Measurements from ENCODE around the gene NHLRC2. TPM values are rescaled to one million over a fixed set of nuclear protein-coding genes. Genes with fewer than 3 reads are reported as not detected.

The NHLRC2 gene
- polyA plus RNA-seq, 1 donor from 2014 or later: 13.0 TPM

GRCh38 chr10:113867904-113868303, 13.4 kb downstream of the NHLRC2 start:
- Histone ChIP-seq H3K27ac (ENCODE audit: low read length) (no peak overlapping the region), H2AFZ (ENCODE audit: low read depth, low read length) (no peak overlapping the region), H3K36me3 (ENCODE audit: insufficient read depth, low read length) (peaks cover 13% of the 10 kb centered on the region), H4K20me1 (ENCODE audit: insufficient read depth) (no peaks in the 10 kb centered on the region), H3K4me3 (ENCODE audit: low read length) (no peak overlapping the region), H3K9ac (ENCODE audit: low read length) (no peak overlapping the region), H3K27me3 (ENCODE audit: insufficient read depth, low read depth, low read length) (no peaks in the 10 kb centered on the region), H3K79me2 (replicated peaks; ENCODE audit: insufficient read depth, low read length) (peaks cover 12% of the 10 kb centered on the region), H3K9me3 (ENCODE audit: low read length) (no peaks in the 10 kb centered on the region), H3K9me2 (ENCODE audit: insufficient read depth, low read length) (no peaks in the 10 kb centered on the region), H3F3A (ENCODE audit: insufficient read depth, low read length, poor library complexity, severe bottlenecking) (no peaks in the 10 kb centered on the region), H3K4me2 (ENCODE audit: low read length) (no peak overlapping the region)
- TF ChIP-seq SMC3 (conservative IDR thresholded peaks at IDR 0.05; ENCODE audit: poor library complexity) (no peak), EZH2 (IDR thresholded peaks at IDR 0.05; ENCODE audit: borderline replicate concordance, insufficient read depth, low read length, poor library complexity, severe bottlenecking) (no peak), TAF1 (IDR thresholded peaks at IDR 0.05; ENCODE audit: low read depth) (no peak), RAD21 (conservative IDR thresholded peaks at IDR 0.05) (no peak), CTCF (IDR thresholded peaks at IDR 0.05; ENCODE audit: poor library complexity, severe bottlenecking) (no peak), POLR2AphosphoS5 (IDR thresholded peaks at IDR 0.05) (no peak), MXI1 (conservative IDR thresholded peaks at IDR 0.05; ENCODE audit: poor library complexity, severe bottlenecking) (no peak), EP300 (conservative IDR thresholded peaks at IDR 0.05; ENCODE audit: poor library complexity, severe bottlenecking) (no peak)
- TF ChIP-seq, protein P1, sequence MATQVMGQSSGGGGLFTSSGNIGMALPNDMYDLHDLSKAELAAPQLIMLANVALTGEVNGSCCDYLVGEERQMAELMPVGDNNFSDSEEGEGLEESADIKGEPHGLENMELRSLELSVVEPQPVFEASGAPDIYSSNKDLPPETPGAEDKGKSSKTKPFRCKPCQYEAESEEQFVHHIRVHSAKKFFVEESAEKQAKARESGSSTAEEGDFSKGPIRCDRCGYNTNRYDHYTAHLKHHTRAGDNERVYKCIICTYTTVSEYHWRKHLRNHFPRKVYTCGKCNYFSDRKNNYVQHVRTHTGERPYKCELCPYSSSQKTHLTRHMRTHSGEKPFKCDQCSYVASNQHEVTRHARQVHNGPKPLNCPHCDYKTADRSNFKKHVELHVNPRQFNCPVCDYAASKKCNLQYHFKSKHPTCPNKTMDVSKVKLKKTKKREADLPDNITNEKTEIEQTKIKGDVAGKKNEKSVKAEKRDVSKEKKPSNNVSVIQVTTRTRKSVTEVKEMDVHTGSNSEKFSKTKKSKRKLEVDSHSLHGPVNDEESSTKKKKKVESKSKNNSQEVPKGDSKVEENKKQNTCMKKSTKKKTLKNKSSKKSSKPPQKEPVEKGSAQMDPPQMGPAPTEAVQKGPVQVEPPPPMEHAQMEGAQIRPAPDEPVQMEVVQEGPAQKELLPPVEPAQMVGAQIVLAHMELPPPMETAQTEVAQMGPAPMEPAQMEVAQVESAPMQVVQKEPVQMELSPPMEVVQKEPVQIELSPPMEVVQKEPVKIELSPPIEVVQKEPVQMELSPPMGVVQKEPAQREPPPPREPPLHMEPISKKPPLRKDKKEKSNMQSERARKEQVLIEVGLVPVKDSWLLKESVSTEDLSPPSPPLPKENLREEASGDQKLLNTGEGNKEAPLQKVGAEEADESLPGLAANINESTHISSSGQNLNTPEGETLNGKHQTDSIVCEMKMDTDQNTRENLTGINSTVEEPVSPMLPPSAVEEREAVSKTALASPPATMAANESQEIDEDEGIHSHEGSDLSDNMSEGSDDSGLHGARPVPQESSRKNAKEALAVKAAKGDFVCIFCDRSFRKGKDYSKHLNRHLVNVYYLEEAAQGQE (IDR thresholded peaks at IDR 0.05; ENCODE audit: borderline replicate concordance): no peak

- Histone ChIP-seq H3K9me2 (ENCODE audit: insufficient read depth, low read length) (no peaks in the 10 kb centered on the region), H3K27ac (ENCODE audit: low read length) (no peak overlapping the region), H3K4me2 (ENCODE audit: low read length) (no peak overlapping the region), H4K20me1 (ENCODE audit: insufficient read depth) (no peaks in the 10 kb centered on the region), H3K36me3 (ENCODE audit: insufficient read depth, low read length) (peaks cover 10% of the 10 kb centered on the region), H3F3A (ENCODE audit: insufficient read depth, low read length, poor library complexity, severe bottlenecking) (no peaks in the 10 kb centered on the region), H3K4me3 (ENCODE audit: low read length) (no peak overlapping the region), H3K9me3 (ENCODE audit: low read length) (no peaks in the 10 kb centered on the region), H3K79me2 (replicated peaks; ENCODE audit: insufficient read depth, low read length) (peaks cover 19% of the 10 kb centered on the region), H3K9ac (ENCODE audit: low read length) (no peak overlapping the region), H3K27me3 (ENCODE audit: insufficient read depth, low read depth, low read length) (no peaks in the 10 kb centered on the region), H2AFZ (ENCODE audit: low read depth, low read length) (no peak overlapping the region)
- TF ChIP-seq RAD21 (conservative IDR thresholded peaks at IDR 0.05) (no peak), EZH2 (IDR thresholded peaks at IDR 0.05; ENCODE audit: borderline replicate concordance, insufficient read depth, low read length, poor library complexity, severe bottlenecking) (no peak), CTCF (IDR thresholded peaks at IDR 0.05; ENCODE audit: poor library complexity, severe bottlenecking) (no peak), TAF1 (IDR thresholded peaks at IDR 0.05; ENCODE audit: low read depth) (no peak), EP300 (conservative IDR thresholded peaks at IDR 0.05; ENCODE audit: poor library complexity, severe bottlenecking) (no peak), POLR2AphosphoS5 (IDR thresholded peaks at IDR 0.05) (no peak), SMC3 (conservative IDR thresholded peaks at IDR 0.05; ENCODE audit: poor library complexity) (no peak), MXI1 (conservative IDR thresholded peaks at IDR 0.05; ENCODE audit: poor library complexity, severe bottlenecking) (no peak)
- TF ChIP-seq, protein P1 (IDR thresholded peaks at IDR 0.05; ENCODE audit: borderline replicate concordance): no peak
Observed at GRCh38 chr10:113869789-113870188, 15.3 kb downstream of the NHLRC2 start.

All from neural cell (in vitro differentiated cells).